K562 (cell line): Measurements from ENCODE around the gene CDC26. TPM values are rescaled to one million over a fixed set of nuclear protein-coding genes. Genes with fewer than 3 reads are reported as not detected.

Experiments used
- ARNT ChIP-seq, 2 experiments: fragments of 450-650 bp; IDR thresholded peaks; 2 replicates each; pipeline ENCODE4 v1.6.1; 2016; ENCODE audit warnings: mild to moderate bottlenecking in 1 of 2
- DPF2 ChIP-seq: fragments of 450-650 bp; IDR thresholded peaks from 2 replicates; pipeline ENCODE4 v1.6.1; 2016
- GTF2E2 ChIP-seq: fragments of 200-800 bp; sonication (Bioruptor generic); IDR thresholded peaks from 2 replicates; pipeline ENCODE4 v1.6.1; 2016; ENCODE audit warnings: missing genetic modification characterization, missing compliant biosample characterization
- POLR2AphosphoS5 ChIP-seq: IDR thresholded peaks from 2 replicates; pipeline ENCODE4 v1.6.1; 2011; ENCODE audit warnings: mild to moderate bottlenecking, low read depth, low read length, moderate library complexity; ENCODE audit not compliant: control insufficient read depth, insufficient read depth
- RB1 ChIP-seq: fragments of 450-650 bp; IDR thresholded peaks from 2 replicates; pipeline ENCODE4 v1.6.1; 2017; ENCODE audit warnings: low read depth, mild to moderate bottlenecking
- ZNF384 ChIP-seq: IDR thresholded peaks from 2 replicates; pipeline ENCODE4 v1.6.1; 2012; ENCODE audit warnings: low read depth, low read length, improper control_type of control experiment
- polyA plus RNA-seq, 8 experiments: library from polyadenylated mRNA; depleted of rRNA in 4 of 8; stranded (reverse) in 5 of 8; unstranded in 3 of 8; fragments of >200 nt; fragmentation: Nextera tagmentation in 2 of 8; fragmentation: Illumina TruSeq in 1 of 8; extraction: Ambion mirVana in 2 of 8; extraction: Trizol in 1 of 8; gene quantifications; 2 replicates each; pipeline versions ENCODE4 v1.2.1 to v1.2.3, GENCODE V29; 2011 to 2014; ENCODE audit warnings: inconsistent platforms in 1 of 8, missing spikeins in 1 of 8
- total RNA-seq, 7 experiments: library from RNA; depleted of rRNA in 6 of 7; stranded (reverse); fragments of >200 nt in 6 of 7; fragmentation: Illumina TruSeq in 2 of 7; extraction: Trizol in 2 of 7; gene quantifications; 2 replicates each; pipeline versions ENCODE4 v1.2.1 to v1.2.3, GENCODE V29; 2011 to 2021; ENCODE audit warnings: low replicate concordance in 1 of 7
- TF ChIP-seq, protein P1 (sequence below): fragments of 250-450 bp; sonication (Bioruptor Pico); IDR thresholded peaks from 2 replicates; pipeline ENCODE4 v1.4.0; 2020
- TF ChIP-seq, protein P2 (sequence below): sonication (generic); formaldehyde crosslinking; IDR thresholded peaks from 2 replicates; pipeline ENCODE4 v1.8.1; 2022; ENCODE audit warnings: missing genetic modification reagents

The CDC26 gene
- total and polyA plus RNA-seq, 9 of the 15 experiments (the other 6 are each of a cell fraction or from before 2014, with no cell fraction given) = 33.0 to 147 (median 60.0) TPM

- 0 out of 2 replicates have a peak, but pooled peaks have one; percentile 26 for TF ChIP-seq DPF2
- no peak for TF ChIP-seq POLR2AphosphoS5
- peak; percentile 64 for TF ChIP-seq ZNF384
- TF ChIP-seq RB1 = 0 out of 2 replicates have a peak, but pooled peaks have one; percentile 9
- TF ChIP-seq, protein P1, sequence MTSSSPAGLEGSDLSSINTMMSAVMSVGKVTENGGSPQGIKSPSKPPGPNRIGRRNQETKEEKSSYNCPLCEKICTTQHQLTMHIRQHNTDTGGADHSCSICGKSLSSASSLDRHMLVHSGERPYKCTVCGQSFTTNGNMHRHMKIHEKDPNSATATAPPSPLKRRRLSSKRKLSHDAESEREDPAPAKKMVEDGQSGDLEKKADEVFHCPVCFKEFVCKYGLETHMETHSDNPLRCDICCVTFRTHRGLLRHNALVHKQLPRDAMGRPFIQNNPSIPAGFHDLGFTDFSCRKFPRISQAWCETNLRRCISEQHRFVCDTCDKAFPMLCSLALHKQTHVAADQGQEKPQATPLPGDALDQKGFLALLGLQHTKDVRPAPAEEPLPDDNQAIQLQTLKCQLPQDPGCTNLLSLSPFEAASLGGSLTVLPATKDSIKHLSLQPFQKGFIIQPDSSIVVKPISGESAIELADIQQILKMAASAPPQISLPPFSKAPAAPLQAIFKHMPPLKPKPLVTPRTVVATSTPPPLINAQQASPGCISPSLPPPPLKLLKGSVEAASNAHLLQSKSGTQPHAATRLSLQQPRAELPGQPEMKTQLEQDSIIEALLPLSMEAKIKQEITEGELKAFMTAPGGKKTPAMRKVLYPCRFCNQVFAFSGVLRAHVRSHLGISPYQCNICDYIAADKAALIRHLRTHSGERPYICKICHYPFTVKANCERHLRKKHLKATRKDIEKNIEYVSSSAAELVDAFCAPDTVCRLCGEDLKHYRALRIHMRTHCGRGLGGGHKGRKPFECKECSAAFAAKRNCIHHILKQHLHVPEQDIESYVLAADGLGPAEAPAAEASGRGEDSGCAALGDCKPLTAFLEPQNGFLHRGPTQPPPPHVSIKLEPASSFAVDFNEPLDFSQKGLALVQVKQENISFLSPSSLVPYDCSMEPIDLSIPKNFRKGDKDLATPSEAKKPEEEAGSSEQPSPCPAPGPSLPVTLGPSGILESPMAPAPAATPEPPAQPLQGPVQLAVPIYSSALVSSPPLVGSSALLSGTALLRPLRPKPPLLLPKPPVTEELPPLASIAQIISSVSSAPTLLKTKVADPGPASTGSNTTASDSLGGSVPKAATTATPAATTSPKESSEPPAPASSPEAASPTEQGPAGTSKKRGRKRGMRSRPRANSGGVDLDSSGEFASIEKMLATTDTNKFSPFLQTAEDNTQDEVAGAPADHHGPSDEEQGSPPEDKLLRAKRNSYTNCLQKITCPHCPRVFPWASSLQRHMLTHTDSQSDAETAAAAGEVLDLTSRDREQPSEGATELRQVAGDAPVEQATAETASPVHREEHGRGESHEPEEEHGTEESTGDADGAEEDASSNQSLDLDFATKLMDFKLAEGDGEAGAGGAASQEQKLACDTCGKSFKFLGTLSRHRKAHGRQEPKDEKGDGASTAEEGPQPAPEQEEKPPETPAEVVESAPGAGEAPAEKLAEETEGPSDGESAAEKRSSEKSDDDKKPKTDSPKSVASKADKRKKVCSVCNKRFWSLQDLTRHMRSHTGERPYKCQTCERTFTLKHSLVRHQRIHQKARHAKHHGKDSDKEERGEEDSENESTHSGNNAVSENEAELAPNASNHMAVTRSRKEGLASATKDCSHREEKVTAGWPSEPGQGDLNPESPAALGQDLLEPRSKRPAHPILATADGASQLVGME (CRISPR knock-in tag) = no peak
- peak in 1 of 2 experiments; percentile 40; a peak in 1 of 4 replicates for TF ChIP-seq ARNT (IDR thresholded peaks at IDR 0.05)
- TF ChIP-seq GTF2E2 = no peak; the same call in 1 of the 2 replicates
- TF ChIP-seq, protein P2, sequence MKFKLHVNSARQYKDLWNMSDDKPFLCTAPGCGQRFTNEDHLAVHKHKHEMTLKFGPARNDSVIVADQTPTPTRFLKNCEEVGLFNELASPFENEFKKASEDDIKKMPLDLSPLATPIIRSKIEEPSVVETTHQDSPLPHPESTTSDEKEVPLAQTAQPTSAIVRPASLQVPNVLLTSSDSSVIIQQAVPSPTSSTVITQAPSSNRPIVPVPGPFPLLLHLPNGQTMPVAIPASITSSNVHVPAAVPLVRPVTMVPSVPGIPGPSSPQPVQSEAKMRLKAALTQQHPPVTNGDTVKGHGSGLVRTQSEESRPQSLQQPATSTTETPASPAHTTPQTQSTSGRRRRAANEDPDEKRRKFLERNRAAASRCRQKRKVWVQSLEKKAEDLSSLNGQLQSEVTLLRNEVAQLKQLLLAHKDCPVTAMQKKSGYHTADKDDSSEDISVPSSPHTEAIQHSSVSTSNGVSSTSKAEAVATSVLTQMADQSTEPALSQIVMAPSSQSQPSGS (CRISPR knock-in tag) = no peak
These were observed 757 bp downstream of the CDC26 start (continued) for GRCh38 chr9:113274474-113275156.
